Stimulated activated naive CD8-positive, alpha-beta T cell treated with anti-CD3 and anti-CD28 coated beads, Interleukin-15, Interleukin-2, amounts not matched to agents 100 ng/mL and 50 ng/mL, for 24 hours (primary cell): Measurements from ENCODE around the gene CRYGD.

Source experiments
- H3K27ac Mint-ChIP-seq: one replicate; pipeline ENCODE4 v1.8.0; 2021; ENCODE audit warnings: mild to moderate bottlenecking, mixed read lengths
- H3K27me3 Mint-ChIP-seq: one replicate; pipeline ENCODE4 v1.8.0; 2021; ENCODE audit warnings: mixed read lengths
- H3K36me3 Mint-ChIP-seq: one replicate; pipeline ENCODE4 v1.8.0; 2021; ENCODE audit warnings: low read depth, mixed read lengths
- H3K4me1 Mint-ChIP-seq: one replicate; pipeline ENCODE4 v1.8.0; 2021; ENCODE audit warnings: low read depth, mixed read lengths
- H3K4me3 Mint-ChIP-seq: one replicate; pipeline ENCODE4 v1.8.0; 2021; ENCODE audit warnings: mild to moderate bottlenecking, mixed read lengths
- H3K9me3 Mint-ChIP-seq: one replicate; pipeline ENCODE4 v1.8.0; 2021; ENCODE audit warnings: mixed read lengths

Gene CRYGD

DNA sequence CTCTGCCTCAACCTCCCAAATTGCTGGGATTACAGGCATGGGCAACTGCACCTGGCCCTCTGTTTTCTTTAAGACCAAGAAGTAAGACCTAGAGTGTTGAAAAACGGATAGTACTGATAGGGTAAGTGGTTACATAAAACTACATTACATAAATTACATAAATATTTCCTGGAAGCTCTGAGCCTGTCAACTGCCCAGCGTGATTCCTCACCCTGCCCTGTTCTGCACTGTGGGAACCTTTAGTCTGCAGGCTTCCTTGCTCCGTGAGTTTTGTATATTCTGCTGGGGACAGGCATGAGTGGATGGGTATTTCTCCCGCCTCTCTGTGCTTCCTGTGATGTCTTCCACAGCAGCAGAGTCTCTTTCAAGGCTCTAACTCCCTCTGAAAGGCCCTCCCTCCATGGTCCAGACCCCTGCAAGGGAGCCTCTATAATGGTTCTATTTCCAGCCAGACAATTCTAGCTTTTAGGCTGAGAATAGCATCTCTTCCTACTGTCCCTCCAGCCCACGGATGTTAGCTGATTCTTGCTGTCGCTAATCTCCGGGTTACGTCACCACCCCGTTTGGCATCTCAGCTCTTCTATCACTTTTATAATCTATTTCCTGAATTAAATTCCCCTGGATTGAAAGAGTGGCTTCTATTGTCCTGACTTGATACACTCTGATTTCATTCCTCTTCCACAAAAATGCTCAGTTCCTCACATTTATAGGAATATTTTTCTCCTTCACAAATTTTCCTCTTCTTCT is 49.5 kb downstream of the CRYGD start:
- H3K27ac Mint-ChIP-seq, result no peak overlapping the region
- no peaks in the 10 kb centered on the region for H3K36me3 Mint-ChIP-seq
- H3K4me1 Mint-ChIP-seq, result no peaks in the 10 kb centered on the region
- no peak overlapping the region for H3K4me3 Mint-ChIP-seq
- peaks cover 6% of the 10 kb centered on the region for H3K9me3 Mint-ChIP-seq
- peaks cover 13% of the 10 kb centered on the region for H3K27me3 Mint-ChIP-seq

DNA sequence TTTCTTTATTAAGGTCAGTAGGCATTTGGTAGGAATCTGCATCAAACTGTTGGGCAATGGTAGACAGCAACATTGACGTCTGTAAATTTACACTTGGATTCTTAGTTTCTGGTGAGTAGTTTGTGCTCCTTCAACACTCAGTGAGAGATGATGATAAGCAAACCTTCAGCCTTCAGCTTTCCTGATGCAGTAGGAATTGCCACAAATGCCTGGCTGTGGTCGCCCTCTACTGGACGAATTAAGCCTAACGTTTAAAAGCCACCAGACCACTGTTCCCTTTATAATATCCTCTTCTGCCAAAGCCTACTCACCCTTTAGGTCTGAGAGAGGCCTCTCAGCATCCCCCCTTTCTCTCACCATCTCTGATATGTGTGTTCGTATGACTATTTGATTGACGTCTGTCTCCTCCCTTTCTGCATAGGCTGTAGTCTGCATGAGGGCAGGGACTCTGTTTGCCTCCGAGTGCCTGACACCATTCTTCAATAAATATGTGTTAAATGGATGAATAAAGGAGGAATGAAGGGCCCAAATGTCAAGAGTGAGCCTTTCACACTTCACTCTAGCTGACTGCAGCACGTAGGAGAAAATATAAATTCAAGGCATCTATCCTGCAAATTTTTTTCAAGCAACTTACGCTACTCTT is 52.0 kb downstream of the CRYGD start:
- H3K4me1 Mint-ChIP-seq, result no peaks in the 10 kb centered on the region

More for the DNA sequence above, 52.0 kb downstream of the CRYGD start:
- Mint-ChIP-seq H3K4me3 (no peak overlapping the region), H3K27ac (no peak overlapping the region), H3K27me3 (no peaks in the 10 kb centered on the region), H3K36me3 (no peaks in the 10 kb centered on the region), H3K9me3 (no peaks in the 10 kb centered on the region)
